ENCODE results near the gene SEMG1.

GRCh38 chr20:45189861-45190260, 17.0 kb upstream of the SEMG1 start:
- no peak for TF ChIP-seq CTCF (IDR thresholded peaks at IDR 0.05)
- TF ChIP-seq EZH2 (IDR thresholded peaks at IDR 0.05) = no peak
- TF ChIP-seq EZH2phosphoT487 (IDR thresholded peaks at IDR 0.05) = no peak

All from neural progenitor cell (in vitro differentiated cells).